ENCODE measurements around the gene DCXR.

DCXR gene

GRCh38 chr17:82003411-82004381, 33.8 kb downstream of the DCXR start:
- DNase-seq (ENCODE audit: insufficient read length, low spot score): no peak
- no peak for FAIRE-seq
- no peak for TF ChIP-seq POU2F2 (IDR thresholded peaks at IDR 0.05; ENCODE audit: low read depth, low read length)

- FAIRE-seq: no peak
- TF ChIP-seq POLR2A (IDR thresholded peaks at IDR 0.05; ENCODE audit: low read depth, low read length) (no peak), POLR2AphosphoS5 (IDR thresholded peaks at IDR 0.05; ENCODE audit: low read depth, low read length) (no peak), SPI1 (IDR thresholded peaks at IDR 0.05; ENCODE audit: low read depth, low read length) (no peak)
These were observed 35.9 kb downstream of the DCXR start for GRCh38 chr17:82001571-82002056.

GRCh38 chr17:82000803-82001570, 36.5 kb downstream of the DCXR start:
- no peak for TF ChIP-seq TAF1 (IDR thresholded peaks at IDR 0.05; ENCODE audit: low read depth, low read length)
- TF ChIP-seq POU2F2 (IDR thresholded peaks at IDR 0.05; ENCODE audit: low read depth, low read length): no peak
- no peak for TF ChIP-seq SPI1 (IDR thresholded peaks at IDR 0.05; ENCODE audit: low read depth, low read length)
- TF ChIP-seq POLR2A (IDR thresholded peaks at IDR 0.05; ENCODE audit: low read depth, low read length): no peak
- no peak for TF ChIP-seq PAX5 (IDR thresholded peaks at IDR 0.05; ENCODE audit: insufficient read depth, low read length, severe bottlenecking)
- TF ChIP-seq POLR2AphosphoS5 (IDR thresholded peaks at IDR 0.05; ENCODE audit: low read depth, low read length): no peak
- DNase-seq (ENCODE audit: insufficient read length, low spot score) (no peak), FAIRE-seq (no peak)

More at GRCh38 chr17:82001571-82002056, 35.9 kb downstream of the DCXR start:
- no peak for DNase-seq (ENCODE audit: insufficient read length, low spot score)

- TF ChIP-seq PAX5 (IDR thresholded peaks at IDR 0.05; ENCODE audit: insufficient read depth, low read length, severe bottlenecking): no peak
- TF ChIP-seq POLR2AphosphoS5 (IDR thresholded peaks at IDR 0.05; ENCODE audit: low read depth, low read length): no peak
- no peak for TF ChIP-seq SPI1 (IDR thresholded peaks at IDR 0.05; ENCODE audit: low read depth, low read length)
- TF ChIP-seq TAF1 (IDR thresholded peaks at IDR 0.05; ENCODE audit: low read depth, low read length): no peak
- no peak for TF ChIP-seq POU2F2 (IDR thresholded peaks at IDR 0.05; ENCODE audit: low read depth, low read length)
- no peak for TF ChIP-seq POLR2A (IDR thresholded peaks at IDR 0.05; ENCODE audit: low read depth, low read length)
These were observed 37.3 kb downstream of the DCXR start for GRCh38 chr17:81999976-82000802.

GRCh38 chr17:81999587-81999975, 37.9 kb downstream of the DCXR start:
- no peak for DNase-seq (ENCODE audit: insufficient read length, low spot score)
- no peak for FAIRE-seq
- no peak for TF ChIP-seq POLR2AphosphoS5 (IDR thresholded peaks at IDR 0.05; ENCODE audit: low read depth, low read length)
- no peak for TF ChIP-seq SPI1 (IDR thresholded peaks at IDR 0.05; ENCODE audit: low read depth, low read length)
- TF ChIP-seq POLR2A (IDR thresholded peaks at IDR 0.05; ENCODE audit: low read depth, low read length): no peak
- TF ChIP-seq POU2F2 (IDR thresholded peaks at IDR 0.05; ENCODE audit: low read depth, low read length): no peak
- TF ChIP-seq PAX5 (IDR thresholded peaks at IDR 0.05; ENCODE audit: insufficient read depth, low read length, severe bottlenecking): no peak
- no peak for TF ChIP-seq TAF1 (IDR thresholded peaks at IDR 0.05; ENCODE audit: low read depth, low read length)

More at GRCh38 chr17:81999976-82000802, 37.3 kb downstream of the DCXR start:
- DNase-seq (ENCODE audit: insufficient read length, low spot score) (no peak), FAIRE-seq (no peak)

- FAIRE-seq: no peak
- no peak for TF ChIP-seq POLR2A (IDR thresholded peaks at IDR 0.05; ENCODE audit: low read depth, low read length)
- TF ChIP-seq POLR2AphosphoS5 (IDR thresholded peaks at IDR 0.05; ENCODE audit: low read depth, low read length): no peak
- no peak for TF ChIP-seq TAF1 (IDR thresholded peaks at IDR 0.05; ENCODE audit: low read depth, low read length)
- TF ChIP-seq SPI1 (IDR thresholded peaks at IDR 0.05; ENCODE audit: low read depth, low read length): no peak
- no peak for TF ChIP-seq POU2F2 (IDR thresholded peaks at IDR 0.05; ENCODE audit: low read depth, low read length)
- no peak for TF ChIP-seq PAX5 (IDR thresholded peaks at IDR 0.05; ENCODE audit: insufficient read depth, low read length, severe bottlenecking)
- DNase-seq (ENCODE audit: insufficient read length, low spot score): no peak
These were observed 38.6 kb downstream of the DCXR start for GRCh38 chr17:81998691-81999438.

GRCh38 chr17:81998212-81998611, 39.3 kb downstream of the DCXR start:
- no peak for DNase-seq (ENCODE audit: insufficient read length, low spot score)
- FAIRE-seq: no peak
- no peak for TF ChIP-seq POU2F2 (IDR thresholded peaks at IDR 0.05; ENCODE audit: low read depth, low read length)
- no peak for TF ChIP-seq POLR2AphosphoS5 (IDR thresholded peaks at IDR 0.05; ENCODE audit: low read depth, low read length)
- TF ChIP-seq POLR2A (IDR thresholded peaks at IDR 0.05; ENCODE audit: low read depth, low read length): no peak
- no peak for TF ChIP-seq TAF1 (IDR thresholded peaks at IDR 0.05; ENCODE audit: low read depth, low read length)
- TF ChIP-seq PAX5 (IDR thresholded peaks at IDR 0.05; ENCODE audit: insufficient read depth, low read length, severe bottlenecking): no peak
- TF ChIP-seq SPI1 (IDR thresholded peaks at IDR 0.05; ENCODE audit: low read depth, low read length): no peak

GRCh38 chr17:81996757-81997441, 40.6 kb downstream of the DCXR start:
- FAIRE-seq (no peak), DNase-seq (ENCODE audit: insufficient read length, low spot score) (no peak)
- TF ChIP-seq POLR2A (IDR thresholded peaks at IDR 0.05; ENCODE audit: low read depth, low read length) (no peak), PAX5 (IDR thresholded peaks at IDR 0.05; ENCODE audit: insufficient read depth, low read length, severe bottlenecking) (no peak), SPI1 (IDR thresholded peaks at IDR 0.05; ENCODE audit: low read depth, low read length) (no peak)
